HCT116 (cell line): ENCODE results near the gene C9. TPM values are rescaled to one million over a fixed set of nuclear protein-coding genes. Genes with fewer than 3 reads are reported as not detected.

Experiments used
- ATAC-seq: fragments of 200-7000 bp; cut with Tn5 transposase; 2 replicates; pipeline ENCODE4 v1.9.1; 2020; ENCODE audit warnings: mild to moderate bottlenecking, moderate library complexity
- BruUV-seq: library from RNA; stranded (reverse); fragments of 400-500 nt; replicated peaks from 2 replicates; lab custom pipeline; 2021; lab: Mats Ljungman, UMichigan
- CTCF ChIA-PET: fragments of 300-600 bp; sonication (Branson Sonifier 250); formaldehyde crosslinking; loops from one replicate; lab custom pipeline; 2021; ENCODE audit warnings: antibody characterized with exemption; lab: Charles Lee
- POLR2A ChIA-PET: fragments of 300-600, 350-600 bp; sonication (Branson Sonifier 250); formaldehyde crosslinking; loops from one replicate; lab custom pipeline; 2021; ENCODE audit warnings: antibody characterized with exemption; lab: Charles Lee
- RAD21 ChIA-PET, 2 experiments: fragments of 300-600 bp; sonication (Branson Sonifier 250); formaldehyde crosslinking; loops; one replicate each; lab custom pipeline; 2023; ENCODE audit warnings: low total read pairs in 2 of 2; ENCODE audit not compliant: uncharacterized antibody in 2 of 2, unreplicated experiment in 2 of 2, low non-redundant PET in 1 of 2; lab: Charles Lee
- DNase-seq: peaks from one replicate; pipeline ENCODE4 v3.0.0-alpha.2; 2010; ENCODE audit warnings: low read depth, low spot score
- H2AFZ ChIP-seq: fragments of 200-600 bp; shearing (Covaris generic), sonication (generic); 2 replicates; pipeline ENCODE4 v1.6.1; 2017; ENCODE audit warnings: low read depth, mixed run types, mixed read lengths, antibody characterized with exemption, low read length; ENCODE audit not compliant: poor library complexity, severe bottlenecking
- H3K27ac ChIP-seq: 2 replicates; pipeline ENCODE4 v1.5.1; 2012; ENCODE audit warnings: low read depth, low read length
- H3K27me3 ChIP-seq: fragments of 200-600 bp; sonication (generic); 2 replicates; pipeline ENCODE4 v1.6.1; 2016; ENCODE audit warnings: mixed run types, low read length, mixed read lengths; ENCODE audit not compliant: insufficient read depth
- H3K36me3 ChIP-seq, 2 experiments: fragments of 200-500 bp in 1 of 2; fragments of 200-600 bp in 1 of 2; sonication (Bioruptor generic) in 1 of 2; sonication (generic) in 1 of 2; 2 replicates each; pipeline versions ENCODE4 v1.5.1 to v1.6.1; 2014 to 2016; ENCODE audit warnings: low read length in 2 of 2, inconsistent platforms in 1 of 2, mixed read lengths in 1 of 2, mixed run types in 1 of 2; ENCODE audit not compliant: insufficient read depth in 2 of 2, control insufficient read depth in 1 of 2
- H3K4me1 ChIP-seq, 2 experiments: fragments of 200-600 bp in 1 of 2; sonication (generic) in 1 of 2; 2 replicates each; pipeline versions ENCODE4 v1.5.1 to v1.6.1; 2012 to 2017; ENCODE audit warnings: low read length in 2 of 2, inconsistent platforms in 1 of 2, mild to moderate bottlenecking in 1 of 2, mixed read lengths in 1 of 2, mixed run types in 1 of 2, moderate library complexity in 1 of 2; ENCODE audit not compliant: insufficient read depth in 2 of 2, control insufficient read depth in 1 of 2
- H3K4me2 ChIP-seq: fragments of 200-600 bp; sonication (generic); 2 replicates; pipeline ENCODE4 v1.6.1; 2017; ENCODE audit warnings: mixed run types, low read length, mixed read lengths
- H3K4me3 ChIP-seq, 2 experiments: fragments of 200-600 bp in 1 of 2; sonication (generic) in 1 of 2; replicated peaks in 1 of 2; 2 replicates each; pipeline ENCODE4 v1.5.1; 2011 to 2016; ENCODE audit warnings: low read length in 2 of 2, control low read depth in 1 of 2, low read depth in 1 of 2, mild to moderate bottlenecking in 1 of 2, mixed read lengths in 1 of 2, mixed run types in 1 of 2
- H3K79me2 ChIP-seq: fragments of 200-600 bp; sonication (generic); 2 replicates; pipeline ENCODE4 v1.6.1; 2017; ENCODE audit warnings: mild to moderate bottlenecking, mixed run types, low read length, moderate library complexity, mixed read lengths; ENCODE audit not compliant: insufficient read depth
- H3K9ac ChIP-seq: fragments of 200-600 bp; sonication (generic); 2 replicates; pipeline ENCODE4 v1.6.1; 2016; ENCODE audit warnings: low read length, mixed read lengths
- H3K9me2 ChIP-seq: fragments of 200-600 bp; sonication (generic), shearing (Covaris generic); 2 replicates; pipeline ENCODE4 v1.6.1; 2017; ENCODE audit warnings: mixed run types, mild to moderate bottlenecking, moderate library complexity; ENCODE audit not compliant: insufficient read depth
- H3K9me3 ChIP-seq, 2 experiments: fragments of 200-500 bp in 1 of 2; fragments of 200-600 bp in 1 of 2; sonication (Bioruptor generic) in 1 of 2; sonication (generic) in 1 of 2; 2 replicates each; pipeline ENCODE4 v1.6.1; 2014 to 2017; ENCODE audit warnings: low read length in 2 of 2, mixed read lengths in 2 of 2, inconsistent platforms in 1 of 2, low read depth in 1 of 2, mild to moderate bottlenecking in 1 of 2, mixed run types in 1 of 2, moderate library complexity in 1 of 2; ENCODE audit not compliant: control insufficient read depth in 1 of 2, insufficient read depth in 1 of 2
- H4K20me1 ChIP-seq: fragments of 200-600 bp; sonication (generic), shearing (Covaris generic); 2 replicates; pipeline ENCODE4 v1.6.1; 2017; ENCODE audit warnings: mixed run types, mild to moderate bottlenecking, moderate library complexity; ENCODE audit not compliant: insufficient read depth
- CBX3 ChIP-seq: IDR thresholded peaks from 2 replicates; pipeline ENCODE4 v1.6.1; 2012; ENCODE audit warnings: low read depth
- CEBPB ChIP-seq: IDR thresholded peaks from 2 replicates; pipeline ENCODE4 v1.6.1; 2012; ENCODE audit warnings: low read depth
- EGR1 ChIP-seq: IDR thresholded peaks from 2 replicates; pipeline ENCODE4 v1.6.1; 2012; ENCODE audit warnings: low read depth
- ELF1 ChIP-seq: IDR thresholded peaks from 2 replicates; pipeline ENCODE4 v1.6.1; 2012; ENCODE audit warnings: low read depth, borderline replicate concordance
- EZH2 ChIP-seq: fragments of 200-600 bp; sonication (generic); IDR thresholded peaks from 2 replicates; pipeline ENCODE4 v1.6.1; 2017; ENCODE audit warnings: antibody characterized with exemption, mixed run types
- EZH2phosphoT487 ChIP-seq: fragments of 200-600 bp; IDR thresholded peaks from 2 replicates; pipeline ENCODE4 v1.6.1; 2018; ENCODE audit warnings: antibody characterized with exemption, borderline replicate concordance
- FOSL1 ChIP-seq: IDR thresholded peaks from 2 replicates; pipeline ENCODE4 v1.6.1; 2012; ENCODE audit warnings: low read depth
- POLR2A ChIP-seq: IDR thresholded peaks from 2 replicates; pipeline ENCODE4 v1.7.0; 2011; ENCODE audit warnings: borderline replicate concordance; ENCODE audit not compliant: insufficient read depth, insufficient read length; ENCODE audit errors: extremely low read depth
- SP1 ChIP-seq: IDR thresholded peaks from 2 replicates; pipeline ENCODE4 v1.6.1; 2012; ENCODE audit warnings: low read depth
- YY1 ChIP-seq: IDR thresholded peaks from 2 replicates; pipeline ENCODE4 v1.6.1; 2011; ENCODE audit warnings: low read length, low read depth, moderate library complexity, mild to moderate bottlenecking; ENCODE audit not compliant: insufficient replicate concordance; ENCODE audit errors: extremely low read depth
- intact Hi-C: fragments of 100-400 bp; cut with micrococcal nuclease; formaldehyde crosslinking; loops from 2 replicates; pipeline ENCODE4 v1.10.0; 2022
- total RNA-seq: library from RNA; stranded (reverse); gene quantifications from one replicate; pipeline ENCODE4 v1.2.1, GENCODE V29; 2021; ENCODE audit not compliant: unreplicated experiment
- TF ChIP-seq, protein P1 (sequence below), 3 experiments: fragments of 200-600 bp in 1 of 3; sonication (generic) in 1 of 3; IDR thresholded peaks in 2 of 3; conservative IDR thresholded peaks in 1 of 3; 2 replicates each; pipeline ENCODE4 v1.5.1; 2012 to 2017; ENCODE audit warnings: low read depth in 2 of 3, low read length in 2 of 3, antibody characterized with exemption in 1 of 3, borderline replicate concordance in 1 of 3, control low read depth in 1 of 3, mild to moderate bottlenecking in 1 of 3, mixed read lengths in 1 of 3, mixed run types in 1 of 3, moderate library complexity in 1 of 3; ENCODE audit not compliant: insufficient read depth in 1 of 3
- TF ChIP-seq, protein P2 (sequence below): IDR thresholded peaks from 2 replicates; pipeline ENCODE4 v1.6.1; 2011; ENCODE audit warnings: mild to moderate bottlenecking, low read length, moderate library complexity; ENCODE audit not compliant: insufficient replicate concordance; ENCODE audit errors: extremely low read depth
- TF ChIP-seq, protein P3 (sequence below): IDR thresholded peaks from 2 replicates; pipeline ENCODE4 v1.6.1; 2012
- TF ChIP-seq, protein P4 (sequence below): IDR thresholded peaks from 2 replicates; pipeline ENCODE4 v1.6.1; 2012; ENCODE audit warnings: low read depth

Gene C9
- total RNA-seq, 1 experiment from 2014 or later, result 0.34 TPM

DNA sequence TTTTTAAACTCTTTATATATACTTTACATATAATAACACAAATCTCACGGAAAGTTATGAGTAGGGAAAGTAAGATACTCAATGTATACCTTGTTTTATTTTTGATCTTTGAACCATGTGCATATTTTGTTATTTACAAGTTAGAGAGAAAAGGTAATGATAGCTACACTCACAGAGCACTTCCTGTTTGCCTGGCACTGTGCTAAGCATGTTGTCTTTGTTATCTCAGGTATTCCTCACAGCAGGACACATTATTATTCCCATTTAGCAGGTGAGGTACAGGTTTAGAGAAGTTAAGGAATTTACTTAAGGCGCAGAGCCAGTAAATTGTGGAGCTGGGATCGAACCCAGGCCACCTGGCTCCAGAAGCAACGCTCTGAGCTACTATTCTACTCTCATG, 3.0 kb downstream of the C9 start (continued):
- TF ChIP-seq, protein P1, sequence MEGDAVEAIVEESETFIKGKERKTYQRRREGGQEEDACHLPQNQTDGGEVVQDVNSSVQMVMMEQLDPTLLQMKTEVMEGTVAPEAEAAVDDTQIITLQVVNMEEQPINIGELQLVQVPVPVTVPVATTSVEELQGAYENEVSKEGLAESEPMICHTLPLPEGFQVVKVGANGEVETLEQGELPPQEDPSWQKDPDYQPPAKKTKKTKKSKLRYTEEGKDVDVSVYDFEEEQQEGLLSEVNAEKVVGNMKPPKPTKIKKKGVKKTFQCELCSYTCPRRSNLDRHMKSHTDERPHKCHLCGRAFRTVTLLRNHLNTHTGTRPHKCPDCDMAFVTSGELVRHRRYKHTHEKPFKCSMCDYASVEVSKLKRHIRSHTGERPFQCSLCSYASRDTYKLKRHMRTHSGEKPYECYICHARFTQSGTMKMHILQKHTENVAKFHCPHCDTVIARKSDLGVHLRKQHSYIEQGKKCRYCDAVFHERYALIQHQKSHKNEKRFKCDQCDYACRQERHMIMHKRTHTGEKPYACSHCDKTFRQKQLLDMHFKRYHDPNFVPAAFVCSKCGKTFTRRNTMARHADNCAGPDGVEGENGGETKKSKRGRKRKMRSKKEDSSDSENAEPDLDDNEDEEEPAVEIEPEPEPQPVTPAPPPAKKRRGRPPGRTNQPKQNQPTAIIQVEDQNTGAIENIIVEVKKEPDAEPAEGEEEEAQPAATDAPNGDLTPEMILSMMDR (IDR thresholded peaks at IDR 0.05 in 2 of 3, conservative IDR thresholded peaks at IDR 0.05 in 1 of 3; ENCODE audit: borderline replicate concordance in 1 of 3, insufficient read depth in 1 of 3, low read depth in 2 of 3, low read length in 2 of 3), result no peak

DNA sequence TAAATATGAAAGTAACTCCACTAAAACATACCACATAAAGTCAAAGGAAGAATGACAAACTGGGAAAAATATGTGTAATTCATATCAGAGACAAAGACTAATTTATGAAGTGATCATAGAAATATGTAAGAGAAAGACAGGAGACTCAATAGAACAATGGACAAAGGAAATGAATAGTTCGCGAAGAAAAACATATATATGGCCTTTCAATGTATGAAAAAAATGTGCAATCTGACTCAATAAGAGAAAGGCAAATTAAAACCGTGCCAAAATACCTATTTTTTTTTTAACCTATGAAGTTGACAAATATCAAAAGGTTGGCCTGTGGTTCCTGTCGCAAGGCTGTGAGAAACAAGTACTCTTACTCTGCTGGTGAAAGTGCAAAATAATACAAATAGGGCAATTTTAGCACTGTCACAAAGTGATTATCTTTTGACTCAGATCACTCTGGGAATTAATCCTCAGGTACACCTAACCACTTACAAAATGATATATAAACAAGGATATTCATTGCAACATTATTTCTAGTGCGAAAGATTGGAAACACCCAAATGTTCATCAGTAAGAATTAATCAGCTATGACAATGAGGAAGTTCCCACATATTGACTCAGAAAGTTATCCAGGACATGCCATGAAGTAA, 3.7 kb downstream of the C9 start:
- intact Hi-C loops, result no loop called here
- no peak for TF ChIP-seq YY1
- TF ChIP-seq, protein P2, sequence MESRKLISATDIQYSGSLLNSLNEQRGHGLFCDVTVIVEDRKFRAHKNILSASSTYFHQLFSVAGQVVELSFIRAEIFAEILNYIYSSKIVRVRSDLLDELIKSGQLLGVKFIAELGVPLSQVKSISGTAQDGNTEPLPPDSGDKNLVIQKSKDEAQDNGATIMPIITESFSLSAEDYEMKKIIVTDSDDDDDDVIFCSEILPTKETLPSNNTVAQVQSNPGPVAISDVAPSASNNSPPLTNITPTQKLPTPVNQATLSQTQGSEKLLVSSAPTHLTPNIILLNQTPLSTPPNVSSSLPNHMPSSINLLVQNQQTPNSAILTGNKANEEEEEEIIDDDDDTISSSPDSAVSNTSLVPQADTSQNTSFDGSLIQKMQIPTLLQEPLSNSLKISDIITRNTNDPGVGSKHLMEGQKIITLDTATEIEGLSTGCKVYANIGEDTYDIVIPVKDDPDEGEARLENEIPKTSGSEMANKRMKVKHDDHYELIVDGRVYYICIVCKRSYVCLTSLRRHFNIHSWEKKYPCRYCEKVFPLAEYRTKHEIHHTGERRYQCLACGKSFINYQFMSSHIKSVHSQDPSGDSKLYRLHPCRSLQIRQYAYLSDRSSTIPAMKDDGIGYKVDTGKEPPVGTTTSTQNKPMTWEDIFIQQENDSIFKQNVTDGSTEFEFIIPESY, result no peak
- TF ChIP-seq CEBPB, result no peak
- TF ChIP-seq SP1, result no peak
- TF ChIP-seq POLR2A, result no peak
- TF ChIP-seq FOSL1, result no peak
- TF ChIP-seq CBX3, result no peak
- no peak for TF ChIP-seq EZH2phosphoT487
- TF ChIP-seq, protein P1 (IDR thresholded peaks at IDR 0.05 in 2 of 3, conservative IDR thresholded peaks at IDR 0.05 in 1 of 3; ENCODE audit: borderline replicate concordance in 1 of 3, insufficient read depth in 1 of 3, low read depth in 2 of 3, low read length in 2 of 3), result no peak
- TF ChIP-seq, protein P3, sequence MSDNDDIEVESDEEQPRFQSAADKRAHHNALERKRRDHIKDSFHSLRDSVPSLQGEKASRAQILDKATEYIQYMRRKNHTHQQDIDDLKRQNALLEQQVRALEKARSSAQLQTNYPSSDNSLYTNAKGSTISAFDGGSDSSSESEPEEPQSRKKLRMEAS, result no peak
- TF ChIP-seq ELF1, result no peak
- no peak for TF ChIP-seq EZH2
- TF ChIP-seq EGR1, result no peak
- TF ChIP-seq, protein P4, sequence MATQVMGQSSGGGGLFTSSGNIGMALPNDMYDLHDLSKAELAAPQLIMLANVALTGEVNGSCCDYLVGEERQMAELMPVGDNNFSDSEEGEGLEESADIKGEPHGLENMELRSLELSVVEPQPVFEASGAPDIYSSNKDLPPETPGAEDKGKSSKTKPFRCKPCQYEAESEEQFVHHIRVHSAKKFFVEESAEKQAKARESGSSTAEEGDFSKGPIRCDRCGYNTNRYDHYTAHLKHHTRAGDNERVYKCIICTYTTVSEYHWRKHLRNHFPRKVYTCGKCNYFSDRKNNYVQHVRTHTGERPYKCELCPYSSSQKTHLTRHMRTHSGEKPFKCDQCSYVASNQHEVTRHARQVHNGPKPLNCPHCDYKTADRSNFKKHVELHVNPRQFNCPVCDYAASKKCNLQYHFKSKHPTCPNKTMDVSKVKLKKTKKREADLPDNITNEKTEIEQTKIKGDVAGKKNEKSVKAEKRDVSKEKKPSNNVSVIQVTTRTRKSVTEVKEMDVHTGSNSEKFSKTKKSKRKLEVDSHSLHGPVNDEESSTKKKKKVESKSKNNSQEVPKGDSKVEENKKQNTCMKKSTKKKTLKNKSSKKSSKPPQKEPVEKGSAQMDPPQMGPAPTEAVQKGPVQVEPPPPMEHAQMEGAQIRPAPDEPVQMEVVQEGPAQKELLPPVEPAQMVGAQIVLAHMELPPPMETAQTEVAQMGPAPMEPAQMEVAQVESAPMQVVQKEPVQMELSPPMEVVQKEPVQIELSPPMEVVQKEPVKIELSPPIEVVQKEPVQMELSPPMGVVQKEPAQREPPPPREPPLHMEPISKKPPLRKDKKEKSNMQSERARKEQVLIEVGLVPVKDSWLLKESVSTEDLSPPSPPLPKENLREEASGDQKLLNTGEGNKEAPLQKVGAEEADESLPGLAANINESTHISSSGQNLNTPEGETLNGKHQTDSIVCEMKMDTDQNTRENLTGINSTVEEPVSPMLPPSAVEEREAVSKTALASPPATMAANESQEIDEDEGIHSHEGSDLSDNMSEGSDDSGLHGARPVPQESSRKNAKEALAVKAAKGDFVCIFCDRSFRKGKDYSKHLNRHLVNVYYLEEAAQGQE, result no peak

More for the DNA sequence above, 3.7 kb downstream of the C9 start:
- ATAC-seq, result no peak
- RAD21 ChIA-PET, result no interaction called here
- no peaks in the 10 kb centered on the region for H3K9me3 ChIP-seq
- H2AFZ ChIP-seq, result no peak overlapping the region
- no peak overlapping the region for H3K9ac ChIP-seq
- no TSS peak for BruUV-seq
- no peaks in the 10 kb centered on the region for H3K36me3 ChIP-seq
- no peak overlapping the region for H3K4me3 ChIP-seq
- H3K27me3 ChIP-seq, result no peaks in the 10 kb centered on the region
- H3K27ac ChIP-seq, result no peak overlapping the region
- H3K79me2 ChIP-seq, result no peaks in the 10 kb centered on the region
- peaks cover 0 to under 1% of the 10 kb centered on the region in 2 experiments; a peak in 1 of 4 replicates for H3K4me1 ChIP-seq
- no peaks in the 10 kb centered on the region for H4K20me1 ChIP-seq
- no peaks in the 10 kb centered on the region for H3K9me2 ChIP-seq
- CTCF ChIA-PET, result no interaction called here
- POLR2A ChIA-PET, result no interaction called here
- H3K4me2 ChIP-seq, result no peak overlapping the region
- DNase-seq, result no peak
